NT2/D1 (cell line): Measurements from ENCODE around the gene HPS3.

Experiments
- SUZ12 ChIP-seq: IDR thresholded peaks from 2 replicates; pipeline ENCODE4 v1.6.1; 2011; ENCODE audit not compliant: insufficient read length, insufficient read depth; ENCODE audit errors: extremely low read depth
- YY1 ChIP-seq: IDR thresholded peaks from 2 replicates; pipeline ENCODE4 v1.6.1; 2011; ENCODE audit not compliant: insufficient read length, insufficient read depth
- ZNF274 ChIP-seq: IDR thresholded peaks from 2 replicates; pipeline ENCODE4 v1.6.1; 2011; ENCODE audit warnings: mild to moderate bottlenecking, low read depth, low read length

GRCh38 chr3:149081772-149082171, 47.7 kb upstream of the HPS3 start:
- TF ChIP-seq ZNF274 (no peak), YY1 (no peak), SUZ12 (no peak)
